PFSK-1 (cell line): ENCODE data around the gene RNASE8.

Experiments
- FOXP2 ChIP-seq: optimal IDR thresholded peaks from 2 replicates; pipeline ENCODE3; 2011; ENCODE audit warnings: borderline replicate concordance, control low read depth, inconsistent platforms; ENCODE audit not compliant: insufficient read depth; ENCODE audit errors: extremely low read length, extremely low read depth
- POLR2AphosphoS5 ChIP-seq: IDR thresholded peaks from 2 replicates; pipeline ENCODE4 v1.6.1; 2012; ENCODE audit warnings: low read depth, mild to moderate bottlenecking, control low read depth, low read length, moderate library complexity
- REST ChIP-seq, 2 experiments: IDR thresholded peaks; 2 replicates each; pipeline versions ENCODE4 v1.6.1 to v1.8.0; 2011 to 2012; ENCODE audit warnings: low read depth in 2 of 2, low read length in 2 of 2, control low read depth in 1 of 2, inconsistent platforms in 1 of 2, mild to moderate bottlenecking in 1 of 2, moderate library complexity in 1 of 2; ENCODE audit not compliant: insufficient read depth in 1 of 2
- SIN3A ChIP-seq: IDR thresholded peaks from 2 replicates; pipeline ENCODE4 v1.6.1; 2012; ENCODE audit warnings: mild to moderate bottlenecking, low read length, moderate library complexity, borderline replicate concordance; ENCODE audit not compliant: insufficient read depth
- TAF1 ChIP-seq: IDR thresholded peaks from 2 replicates; pipeline ENCODE4 v1.6.1; 2012; ENCODE audit warnings: low read length, control low read depth, borderline replicate concordance; ENCODE audit not compliant: insufficient read depth

- TF ChIP-seq POLR2AphosphoS5 (no peak), SIN3A (no peak), REST (IDR thresholded peaks at IDR 0.05; ENCODE audit: insufficient read depth in 1 of 2, low read depth in 2 of 2, low read length in 2 of 2) (no peak), TAF1 (no peak), FOXP2 (no peak)
These were observed at the start of gene RNASE8 for GRCh38 chr14:21057803-21058675.
